HEK293T (cell line): ENCODE measurements around the gene PAM.

Experiments
- BHLHE40 ChIP-seq: fragments of 450-650 bp; IDR thresholded peaks from 2 replicates; pipeline ENCODE4 v1.6.1; 2016; ENCODE audit warnings: mild to moderate bottlenecking, moderate library complexity, borderline replicate concordance
- FOXM1 ChIP-seq: fragments of 450-650 bp; IDR thresholded peaks from 2 replicates; pipeline ENCODE4 v1.6.1; 2017; ENCODE audit warnings: mild to moderate bottlenecking, borderline replicate concordance
- SP1 ChIP-seq: fragments of 450-650 bp; IDR thresholded peaks from 2 replicates; pipeline ENCODE4 v1.6.1; 2017

GRCh38 chr5:102876610-102877009, 121.5 kb downstream of the PAM start:
- TF ChIP-seq FOXM1 (no peak), SP1 (no peak), BHLHE40 (no peak)
